HepG2 (cell line): ENCODE data around the gene NFIL3. TPM values are rescaled to one million over a fixed set of nuclear protein-coding genes. Genes with fewer than 3 reads are reported as not detected.
A peak's percentile ranks its signal among the peaks of the same experiment; 100 is the strongest.
"Not testable (repeated sequence)": the region's sequence is repeated elsewhere in the genome, so short reads cannot be mapped to it uniquely, and the experiment has no call there.

Source experiments
- ATAC-seq: fragments of 200-7000 bp; cut with Tn5 transposase; 3 replicates; pipeline ENCODE4 v1.9.1; 2020; ENCODE audit warnings: mild to moderate bottlenecking, moderate library complexity
- BruUV-seq: library from RNA; stranded (reverse); fragments of 400-500 nt; replicated peaks from 2 replicates; lab custom pipeline; 2021; lab: Mats Ljungman, UMichigan
- CTCF ChIA-PET: fragments of 300-600 bp; formaldehyde crosslinking; extraction: SDS; loops from one replicate; lab custom pipeline; 2021; ENCODE audit warnings: low total read pairs, inconsistent platforms, low intra/inter-chr PET ratio; lab: Yijun Ruan, JAX
- POLR2A ChIA-PET: fragments of 350-600 bp; sonication (Branson Sonifier 250); formaldehyde crosslinking; loops from one replicate; lab custom pipeline; 2020; ENCODE audit warnings: antibody characterized with exemption, inconsistent platforms; lab: Yijun Ruan, JAX
- DNase-seq: peaks from one replicate; pipeline ENCODE4 v3.0.0-alpha.2; 2015; ENCODE audit warnings: low spot score
- FAIRE-seq: peaks from 3 replicates; lab custom pipeline; 2011; peaks lifted over from hg19 to GRCh38; lab: Jason Lieb, UNC
- H2AFZ ChIP-seq: one replicate; pipeline ENCODE4 v1.6.1; 2011; ENCODE audit warnings: low read length, inconsistent platforms
- H3K27ac ChIP-seq: fragments of 300-600 bp; 3 replicates; pipeline ENCODE4 v1.8.0; 2011; ENCODE audit warnings: mixed run types, mild to moderate bottlenecking, mixed read lengths, low read length, inconsistent platforms; ENCODE audit not compliant: insufficient read depth; ENCODE audit errors: extremely low read length
- H3K27me3 ChIP-seq, 2 experiments: fragments of 200-600 bp in 1 of 2; 2 replicates in 1 of 2; 3 replicates in 1 of 2; pipeline versions ENCODE4 v1.6.0 to v1.8.0; 2011; ENCODE audit warnings: low read length in 2 of 2, mild to moderate bottlenecking in 2 of 2, moderate library complexity in 2 of 2, inconsistent platforms in 1 of 2; ENCODE audit not compliant: insufficient read depth in 2 of 2, control insufficient read depth in 1 of 2
- H3K36me3 ChIP-seq, 2 experiments: fragments of 200-600 bp in 1 of 2; replicated peaks in 1 of 2; 2 replicates in 1 of 2; 3 replicates in 1 of 2; pipeline versions ENCODE4 v1.5.1 to v1.8.0; 2011; ENCODE audit warnings: low read length in 2 of 2, inconsistent platforms in 1 of 2; ENCODE audit not compliant: insufficient read depth in 2 of 2, control insufficient read depth in 1 of 2
- H3K4me1 ChIP-seq: 2 replicates; pipeline ENCODE4 v1.5.1; 2012; ENCODE audit warnings: low read length, inconsistent platforms; ENCODE audit not compliant: insufficient read depth
- H3K4me2 ChIP-seq: 2 replicates; pipeline ENCODE4 v1.6.0; 2011; ENCODE audit warnings: low read depth, low read length, inconsistent platforms
- H3K4me3 ChIP-seq, 3 experiments: fragments of 200-600 bp in 1 of 3; sonication (generic), shearing (Covaris generic) in 1 of 3; replicated peaks in 1 of 3; 2 replicates each; pipeline ENCODE4 v1.5.1; 2011 to 2016; ENCODE audit warnings: low read length in 3 of 3, inconsistent platforms in 2 of 3, low read depth in 2 of 3, mild to moderate bottlenecking in 2 of 3, control low read depth in 1 of 3, mixed read lengths in 1 of 3; ENCODE audit not compliant: insufficient read depth in 1 of 3
- H3K79me2 ChIP-seq: one replicate; pipeline ENCODE4 v1.6.1; 2011; ENCODE audit warnings: low read length, inconsistent platforms; ENCODE audit not compliant: insufficient read depth
- H3K9ac ChIP-seq: 2 replicates; pipeline ENCODE4 v1.6.0; 2011; ENCODE audit warnings: mild to moderate bottlenecking, low read depth, low read length, inconsistent platforms; ENCODE audit not compliant: insufficient read depth
- H3K9me3 ChIP-seq: 2 replicates; pipeline ENCODE4 v1.5.1; 2012; ENCODE audit warnings: mild to moderate bottlenecking, low read length
- H4K20me1 ChIP-seq: 2 replicates; pipeline ENCODE4 v1.6.0; 2011; ENCODE audit warnings: inconsistent platforms, mild to moderate bottlenecking, low read length, moderate library complexity; ENCODE audit not compliant: insufficient read depth
- ARID3A ChIP-seq: IDR thresholded peaks from 2 replicates; pipeline ENCODE4 v1.6.1; 2012; ENCODE audit warnings: low read depth, low read length, improper control_type of control experiment
- HBP1 ChIP-seq: IDR thresholded peaks from 2 replicates; pipeline ENCODE4 v1.6.1; 2016; ENCODE audit warnings: low read depth, control low read depth
- HNRNPK ChIP-seq: fragments of 200-400 bp; formaldehyde crosslinking; IDR thresholded peaks from 2 replicates; pipeline ENCODE4 v1.6.1; 2018; ENCODE audit warnings: low read length, low read depth, moderate library complexity, mild to moderate bottlenecking; ENCODE audit not compliant: poor library complexity, severe bottlenecking
- KDM4B ChIP-seq: sonication (generic); formaldehyde crosslinking; IDR thresholded peaks from 2 replicates; pipeline ENCODE4 v1.4.0; 2020; ENCODE audit warnings: missing genetic modification reagents
- KLF13 ChIP-seq: sonication (generic); formaldehyde crosslinking; IDR thresholded peaks from 2 replicates; pipeline ENCODE4 v1.4.0; 2020; ENCODE audit warnings: mild to moderate bottlenecking, missing genetic modification reagents
- MAFK ChIP-seq, 2 experiments: IDR thresholded peaks in 1 of 2; conservative IDR thresholded peaks in 1 of 2; 2 replicates each; pipeline ENCODE4 v1.6.1; 2011; ENCODE audit warnings: improper control_type of control experiment in 2 of 2, low read length in 2 of 2
- MEIS2 ChIP-seq: sonication (generic); formaldehyde crosslinking; IDR thresholded peaks from 2 replicates; pipeline ENCODE4 v1.9.0; 2021; ENCODE audit warnings: mild to moderate bottlenecking, missing genetic modification reagents
- MLLT10 ChIP-seq: sonication (generic); formaldehyde crosslinking; IDR thresholded peaks from 2 replicates; pipeline ENCODE4 v1.4.0; 2020; ENCODE audit warnings: missing genetic modification reagents
- MLX ChIP-seq: IDR thresholded peaks from 2 replicates; pipeline ENCODE4 v1.6.1; 2016
- NFRKB ChIP-seq: fragments of 450-650 bp; IDR thresholded peaks from 2 replicates; pipeline ENCODE4 v1.6.1; 2017
- PCBP2 ChIP-seq: fragments of 200-400 bp; formaldehyde crosslinking; optimal IDR thresholded peaks from 2 replicates; pipeline ENCODE3; 2018; ENCODE audit warnings: low read length, low read depth; ENCODE audit not compliant: poor library complexity, severe bottlenecking
- ZNF136 ChIP-seq: sonication (generic); formaldehyde crosslinking; IDR thresholded peaks from 2 replicates; pipeline ENCODE4 v1.8.1; 2022; ENCODE audit warnings: low read depth, mild to moderate bottlenecking, moderate library complexity, missing genetic modification reagents
- WGBS: methylation state at CpG from one replicate; pipeline ENCODE4 v1.1.6; 2017; ENCODE audit warnings: low lambda C conversion rate; 5-methylcytosine and 5-hydroxymethylcytosine counted together
- in situ Hi-C: cut with HindIII; loops from 2 replicates; pipeline ENCODE4 v1.10.0; 2017; ENCODE audit warnings: low pct_unique_long_range_greater_than_20kb; ENCODE audit not compliant: extremely low pct_ligation_motif_present
- intact Hi-C: fragments of 100-400 bp; cut with micrococcal nuclease; formaldehyde crosslinking; loops from one replicate; pipeline ENCODE4 v1.10.0; 2022; ENCODE audit not compliant: unreplicated experiment
- polyA plus RNA-seq, 8 experiments: library from polyadenylated mRNA; depleted of rRNA in 3 of 8; stranded (reverse) in 7 of 8; unstranded in 1 of 8; fragments of >200 nt; fragmentation: Illumina TruSeq in 4 of 8; extraction: Trizol in 4 of 8; gene quantifications; 2 replicates each; pipeline versions ENCODE4 v1.2.1 to v1.2.3, GENCODE V29; 2011 to 2016; ENCODE audit warnings: low read depth in 4 of 8, missing spikeins in 1 of 8, mixed read lengths in 1 of 8; ENCODE audit not compliant: insufficient read depth in 1 of 8
- total RNA-seq, 5 experiments: library from RNA; depleted of rRNA; stranded (reverse); fragments of >200 nt; fragmentation: Illumina TruSeq; extraction: Trizol; gene quantifications; 2 replicates each; pipeline ENCODE4 v1.2.3, GENCODE V29; 2016; ENCODE audit warnings: low read depth in 1 of 5

Gene NFIL3
- total and polyA plus RNA-seq, 2 of the 13 experiments (the other 11 are each of a cell fraction or from before 2014, with no cell fraction given) = 46.6 to 54.2 TPM

- TF ChIP-seq PCBP2 = no peak
- TF ChIP-seq HBP1 (CRISPR knock-in tag) = no peak
Observed at GRCh38 chr9:91391412-91391811, 32.2 kb downstream of the NFIL3 start (continued).

- H3K27me3 ChIP-seq, H3K4me3 ChIP-seq, CTCF ChIA-PET, H3K9ac ChIP-seq, DNase-seq, in situ Hi-C loops, FAIRE-seq, H4K20me1 ChIP-seq, H3K27ac ChIP-seq, POLR2A ChIA-PET, H3K9me3 ChIP-seq, H3K79me2 ChIP-seq, intact Hi-C loops, H3K4me2 ChIP-seq, BruUV-seq, H3K36me3 ChIP-seq, ATAC-seq, H2AFZ ChIP-seq: not testable (repeated sequence)
- peaks cover 23% of the 10 kb centered on the region for H3K4me1 ChIP-seq
- WGBS = 95% methylated on average over 4 of the region's 4 CpGs
Observed at GRCh38 chr9:91389686-91390085, 33.9 kb downstream of the NFIL3 start.

- H3K27me3 ChIP-seq = no peaks in the 10 kb centered on the region
- ChIA-PET POLR2A (interaction anchor here (0.8 kb wide), 2 partner anchors 14 to 38 kb away, joined by 3 to 4 read pairs; no protein-coding TSS in a partner anchor), CTCF (no interaction called here)
- no peak overlapping the region for H3K4me3 ChIP-seq
- DNase-seq (no peak), ATAC-seq (no peak), FAIRE-seq (no peak)
- no peak overlapping the region for H3K4me2 ChIP-seq
- in situ Hi-C loops = no loop called here
- no peaks in the 10 kb centered on the region for H3K36me3 ChIP-seq
- peaks cover 17% of the 10 kb centered on the region; the same call in 1 of the 2 replicates for H3K4me1 ChIP-seq
- no TSS peak for BruUV-seq
- no peaks in the 10 kb centered on the region for H3K79me2 ChIP-seq
- peak overlapping the region; percentile 62 for H2AFZ ChIP-seq
- H3K9me3 ChIP-seq = no peaks in the 10 kb centered on the region
- intact Hi-C loops = no loop called here
- H3K27ac ChIP-seq = no peak overlapping the region
- H4K20me1 ChIP-seq = no peaks in the 10 kb centered on the region
- no peak overlapping the region for H3K9ac ChIP-seq
- TF ChIP-seq KDM4B (CRISPR knock-in tag) (no peak), MLLT10 (CRISPR knock-in tag) (no peak), ZNF136 (no peak), MEIS2 (CRISPR knock-in tag) (no peak), HNRNPK (no peak), KLF13 (CRISPR knock-in tag) (no peak), NFRKB (no peak), ARID3A (no peak), MAFK (conservative IDR thresholded peaks at IDR 0.05 in 1 of 2, IDR thresholded peaks at IDR 0.05 in 1 of 2; ENCODE audit: low read length in 2 of 2) (no peak), MLX (CRISPR knock-in tag) (no peak)
Observed at GRCh38 chr9:91386765-91387164, 36.9 kb downstream of the NFIL3 start.
